ENCODE measurements around the gene ZNF407.
"Not testable (repeated sequence)": the region's sequence is repeated elsewhere in the genome, so short reads cannot be mapped to it uniquely, and the experiment has no call there.

ZNF407 gene

GRCh38 chr18:75070625-75071483 lies 473.2 kb downstream of the ZNF407 start:
- DNase-seq (ENCODE audit: low read depth in 3 of 3): peak; percentile 33 to 40 (median 40)

- no peak for DNase-seq (ENCODE audit: low read depth in 3 of 3)
Measured at GRCh38 chr18:75071484-75071785, 473.8 kb downstream of the ZNF407 start.

DNA sequence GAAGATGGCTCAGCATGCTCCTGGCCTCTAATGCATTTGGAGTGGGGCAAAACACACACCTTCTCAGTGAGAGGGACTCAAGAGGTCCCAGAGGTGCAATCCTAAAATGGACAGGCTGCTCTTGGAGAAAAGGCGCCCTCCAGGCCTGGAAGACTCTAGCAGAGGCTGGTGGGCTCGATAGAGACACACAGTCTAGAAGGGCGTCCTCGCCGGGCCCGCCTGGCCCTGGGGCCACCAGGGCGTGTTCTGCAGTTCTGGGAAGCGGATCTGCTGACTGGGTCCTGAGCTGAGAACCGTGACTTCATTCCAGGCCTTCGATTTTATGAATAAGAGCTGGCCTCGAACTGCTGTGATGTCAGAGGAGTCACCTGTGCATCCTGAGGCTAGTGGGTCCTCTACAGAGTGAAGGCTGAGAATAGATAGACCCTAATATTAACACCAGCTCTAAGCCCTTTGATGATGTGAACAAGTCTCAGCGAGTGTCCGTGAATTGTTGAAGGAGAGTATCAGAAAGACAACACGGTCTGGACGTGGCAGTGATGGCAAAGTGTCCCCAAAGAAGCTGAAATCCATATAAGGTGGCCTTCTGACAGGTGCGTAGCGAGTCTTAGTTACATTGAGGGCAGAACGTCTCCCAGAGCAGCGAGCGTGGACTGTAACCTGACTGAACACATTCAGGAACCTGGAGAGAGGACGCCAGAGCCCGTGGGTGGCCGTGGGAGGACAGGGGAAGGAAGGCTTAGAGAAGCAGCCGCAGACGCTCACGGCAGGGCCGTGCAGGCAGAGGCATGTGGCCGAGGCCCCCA lies 474.4 kb downstream of the ZNF407 start:
- DNase-seq (ENCODE audit: low read depth in 3 of 3): no peak

GRCh38 chr18:75072672-75073371 lies 475.2 kb downstream of the ZNF407 start:
- no peak for DNase-seq (ENCODE audit: low read depth in 3 of 3)

- no peak for DNase-seq (ENCODE audit: low read depth in 3 of 3)
Measured at GRCh38 chr18:75073654-75074053, 476.0 kb downstream of the ZNF407 start.

GRCh38 chr18:75074196-75075015 lies 476.7 kb downstream of the ZNF407 start:
- no peak for DNase-seq (ENCODE audit: low read depth in 3 of 3)

DNA sequence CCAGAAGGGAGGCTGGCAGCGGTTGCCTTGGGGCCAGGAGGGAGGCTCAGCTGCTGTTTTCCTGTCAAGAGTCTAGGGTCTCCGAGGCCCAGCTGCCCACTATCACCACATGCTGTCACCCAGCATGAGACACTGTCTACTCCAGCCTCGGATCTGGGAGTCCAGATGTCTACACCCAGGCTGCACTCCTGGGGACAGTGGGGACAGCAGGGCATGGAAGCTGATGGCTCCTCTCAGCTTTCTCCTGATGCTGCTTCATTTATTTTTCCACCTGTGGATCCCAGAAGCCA lies 477.3 kb downstream of the ZNF407 start:
- no peak for DNase-seq (ENCODE audit: low read depth in 3 of 3)

- no peak for DNase-seq (ENCODE audit: low read depth in 3 of 3)
Measured at GRCh38 chr18:75075429-75075841, 477.8 kb downstream of the ZNF407 start.

GRCh38 chr18:75076286-75076685 lies 478.6 kb downstream of the ZNF407 start:
- DNase-seq (ENCODE audit: low read depth in 3 of 3): no peak

GRCh38 chr18:75081486-75081885 lies 483.8 kb downstream of the ZNF407 start:
- DNase-seq (ENCODE audit: low read depth in 3 of 3): no peak

GRCh38 chr18:75083131-75083530 lies 485.5 kb downstream of the ZNF407 start:
- DNase-seq (ENCODE audit: low read depth in 3 of 3): no peak

- no peak for DNase-seq (ENCODE audit: low read depth in 3 of 3)
Measured at GRCh38 chr18:75083761-75084160, 486.1 kb downstream of the ZNF407 start.

DNA sequence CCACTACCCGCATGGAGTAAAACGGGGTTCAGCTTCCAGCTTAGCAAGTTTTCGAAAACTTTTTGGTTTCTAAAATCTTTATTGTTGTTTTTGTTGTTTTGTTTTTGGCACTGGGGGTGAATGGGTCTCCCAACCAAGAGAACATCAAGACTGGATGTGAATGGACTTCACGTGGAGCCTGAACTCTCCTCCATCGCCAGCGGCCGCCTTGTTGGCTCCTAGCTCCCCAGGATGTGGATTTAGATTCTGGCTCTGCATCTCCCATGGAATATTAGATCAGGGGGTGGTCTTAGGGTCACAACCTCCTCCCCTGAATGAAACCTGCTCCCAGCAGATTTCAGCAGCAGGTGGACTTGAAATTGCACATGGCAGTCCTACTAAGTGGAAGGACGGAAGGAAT lies 488.0 kb downstream of the ZNF407 start:
- DNase-seq (ENCODE audit: low read depth in 3 of 3): not testable (repeated sequence)

- no peak for DNase-seq (ENCODE audit: low read depth in 3 of 3)
Measured at GRCh38 chr18:75086494-75087034, 488.9 kb downstream of the ZNF407 start.

- no peak for DNase-seq (ENCODE audit: low read depth in 3 of 3)
Measured at GRCh38 chr18:75087119-75088020, 489.7 kb downstream of the ZNF407 start.

DNA sequence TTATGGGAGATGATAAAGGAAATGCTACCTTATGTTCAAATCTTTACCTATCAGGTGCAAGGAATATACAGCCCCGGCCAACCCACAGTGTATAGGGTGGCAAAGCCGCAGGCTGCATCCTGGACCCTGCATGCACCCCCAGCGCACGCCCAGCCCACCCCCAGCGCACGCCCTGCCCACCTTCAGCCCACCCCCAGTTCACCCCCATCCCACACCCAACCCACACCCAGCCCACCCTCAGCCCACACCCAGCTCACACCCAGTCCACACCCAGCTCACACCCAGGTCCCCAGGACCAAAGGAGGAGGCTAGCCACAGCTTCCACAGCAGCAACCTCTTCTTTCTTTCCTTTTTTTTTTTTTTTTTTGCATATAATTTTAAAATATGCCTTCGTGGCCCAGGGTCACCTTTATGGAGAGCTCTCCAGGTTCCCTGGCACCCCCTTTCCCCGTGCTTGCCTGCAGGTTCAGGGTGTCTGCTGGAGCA lies 490.4 kb downstream of the ZNF407 start:
- DNase-seq (ENCODE audit: low read depth in 3 of 3): no peak

DNA sequence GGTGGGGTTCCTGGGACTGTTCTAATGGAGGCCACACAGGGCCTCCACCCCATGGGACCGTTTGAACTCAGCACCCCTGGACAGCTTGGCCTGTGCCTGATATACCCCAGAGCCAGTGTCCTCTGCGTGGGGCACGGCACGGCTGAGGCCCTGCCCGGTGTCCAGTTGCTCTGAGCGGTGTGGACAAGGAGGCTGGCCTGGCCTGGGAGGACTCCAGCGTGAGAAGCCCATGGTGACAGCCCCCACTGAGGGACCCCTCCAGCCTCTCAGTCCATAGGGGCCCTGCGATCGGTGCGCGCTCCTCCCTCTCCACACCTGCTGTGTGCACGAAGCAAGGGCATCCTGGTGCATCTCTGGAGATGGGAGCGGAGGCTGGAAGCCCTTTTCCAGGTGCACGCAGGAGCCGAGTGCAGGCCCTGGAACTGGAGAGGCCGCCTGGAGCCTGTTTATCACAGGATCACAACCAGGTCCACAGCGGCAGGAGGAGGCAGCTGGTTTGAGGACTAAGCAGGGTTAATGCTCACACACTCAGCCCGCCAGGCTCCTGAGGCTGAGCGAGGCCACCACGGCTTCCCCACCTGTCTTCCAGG lies 491.0 kb downstream of the ZNF407 start:
- DNase-seq (ENCODE audit: low read depth in 3 of 3): no peak

DNA sequence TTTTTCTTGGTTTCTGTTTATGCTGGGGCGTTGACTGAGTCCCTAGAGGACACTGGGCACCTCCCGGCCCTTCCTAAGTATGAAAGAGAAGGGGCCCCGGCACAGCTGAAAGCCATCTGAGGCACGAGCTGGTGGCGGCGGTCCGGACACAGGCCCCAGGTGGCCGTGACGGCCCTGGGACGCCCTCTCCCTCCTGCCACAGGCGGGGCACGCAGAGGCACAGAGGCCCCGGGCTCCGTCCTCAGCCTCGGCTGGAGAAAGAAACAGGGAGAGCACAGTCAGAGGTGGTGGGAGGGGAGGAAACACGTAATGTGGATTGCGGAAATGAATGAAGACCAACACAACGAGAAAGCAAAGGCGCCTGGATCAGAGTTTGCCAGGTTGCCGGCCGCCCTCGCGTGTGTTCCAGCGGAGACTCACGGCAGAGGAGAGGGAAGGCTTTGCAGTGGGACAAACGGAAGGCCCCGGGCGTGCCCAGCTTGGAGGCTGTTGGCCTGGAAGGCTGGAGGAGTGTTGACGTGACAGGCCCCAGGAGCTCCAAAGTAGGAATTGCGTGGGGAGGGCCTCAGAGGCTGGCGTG lies 492.2 kb downstream of the ZNF407 start:
- no peak for DNase-seq (ENCODE audit: low read depth in 3 of 3)

- no peak for DNase-seq (ENCODE audit: low read depth in 3 of 3)
Measured at GRCh38 chr18:75090336-75090735, 492.7 kb downstream of the ZNF407 start.
